Measurements from ENCODE around the gene OR51B4. TPM values are rescaled to one million over a fixed set of nuclear protein-coding genes. Genes with fewer than 3 reads are reported as not detected.
"Not testable (repeated sequence)": the region's sequence is repeated elsewhere in the genome, so short reads cannot be mapped to it uniquely, and the experiment has no call there.

The OR51B4 gene
- polyA plus RNA-seq, 1 donor (not counting 4 experiments of a cell fraction or from before 2014, with no cell fraction given): not detected

DNA sequence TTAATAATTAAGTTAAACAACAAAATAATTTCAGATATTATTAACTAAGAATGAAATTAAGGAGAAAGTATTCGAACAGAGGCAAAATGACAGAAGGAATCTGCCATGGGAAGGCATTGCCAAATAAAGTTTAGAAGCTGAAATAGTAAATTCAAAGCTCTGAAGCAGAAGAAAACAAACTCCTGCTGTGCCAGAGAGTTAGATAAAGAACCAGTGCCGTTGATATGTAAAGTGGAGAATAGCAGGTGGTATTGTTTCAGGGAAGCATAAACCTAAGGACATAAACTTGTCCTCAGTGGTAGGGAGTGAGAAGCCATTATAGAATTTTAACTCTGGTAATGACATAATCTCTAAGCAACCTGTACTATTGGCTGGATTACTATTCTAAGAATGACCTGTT lies 44.5 kb downstream of the OR51B4 start:
- Histone ChIP-seq H3K27ac (ENCODE audit: control insufficient read depth, insufficient read depth, low read length) (no peak overlapping the region), H3K4me3 (ENCODE audit: control insufficient read depth in 2 of 3, extremely low read depth in 1 of 3, insufficient read depth in 2 of 3, low read depth in 1 of 3, low read length in 3 of 3) (no peak overlapping the region), H3K36me3 (ENCODE audit: control insufficient read depth in 2 of 2, extremely low read depth in 1 of 2, insufficient read depth in 2 of 2, low read length in 2 of 2) (no peaks in the 10 kb centered on the region), H2AFZ (ENCODE audit: control insufficient read depth, low read length) (no peak overlapping the region), H3K9ac (ENCODE audit: control insufficient read depth, extremely low read depth, insufficient read depth, low read length) (no peak overlapping the region), H3K4me2 (ENCODE audit: control insufficient read depth, extremely low read depth, insufficient read depth, low read depth, low read length) (no peak overlapping the region), H3K9me3 (ENCODE audit: control insufficient read depth, low read depth, low read length) (no peaks in the 10 kb centered on the region), H3K4me1 (ENCODE audit: control insufficient read depth, extremely low read depth, insufficient read depth, low read length) (no peaks in the 10 kb centered on the region), H4K20me1 (ENCODE audit: control insufficient read depth, extremely low read depth, insufficient read depth, low read length) (no peaks in the 10 kb centered on the region), H3K27me3 (ENCODE audit: control insufficient read depth, extremely low read depth, insufficient read depth, low read length) (no peaks in the 10 kb centered on the region), H3K9me1 (ENCODE audit: control insufficient read depth, extremely low read depth, insufficient read depth, low read length) (no peaks in the 10 kb centered on the region), H3K79me2 (ENCODE audit: control insufficient read depth, insufficient read depth, low read length) (no peaks in the 10 kb centered on the region)
- DNase-seq (ENCODE audit: low read depth, low spot score) (no peak), FAIRE-seq (no peak)
- no peak for TF ChIP-seq EZH2 (IDR thresholded peaks at IDR 0.05; ENCODE audit: low read length)
- TF ChIP-seq, protein P1, sequence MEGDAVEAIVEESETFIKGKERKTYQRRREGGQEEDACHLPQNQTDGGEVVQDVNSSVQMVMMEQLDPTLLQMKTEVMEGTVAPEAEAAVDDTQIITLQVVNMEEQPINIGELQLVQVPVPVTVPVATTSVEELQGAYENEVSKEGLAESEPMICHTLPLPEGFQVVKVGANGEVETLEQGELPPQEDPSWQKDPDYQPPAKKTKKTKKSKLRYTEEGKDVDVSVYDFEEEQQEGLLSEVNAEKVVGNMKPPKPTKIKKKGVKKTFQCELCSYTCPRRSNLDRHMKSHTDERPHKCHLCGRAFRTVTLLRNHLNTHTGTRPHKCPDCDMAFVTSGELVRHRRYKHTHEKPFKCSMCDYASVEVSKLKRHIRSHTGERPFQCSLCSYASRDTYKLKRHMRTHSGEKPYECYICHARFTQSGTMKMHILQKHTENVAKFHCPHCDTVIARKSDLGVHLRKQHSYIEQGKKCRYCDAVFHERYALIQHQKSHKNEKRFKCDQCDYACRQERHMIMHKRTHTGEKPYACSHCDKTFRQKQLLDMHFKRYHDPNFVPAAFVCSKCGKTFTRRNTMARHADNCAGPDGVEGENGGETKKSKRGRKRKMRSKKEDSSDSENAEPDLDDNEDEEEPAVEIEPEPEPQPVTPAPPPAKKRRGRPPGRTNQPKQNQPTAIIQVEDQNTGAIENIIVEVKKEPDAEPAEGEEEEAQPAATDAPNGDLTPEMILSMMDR (optimal IDR thresholded peaks at IDR 0.05 in 1 of 3, IDR thresholded peaks at IDR 0.05 in 1 of 3, conservative IDR thresholded peaks at IDR 0.05 in 1 of 3; ENCODE audit: extremely low read depth in 1 of 3, insufficient read depth in 2 of 3, low read length in 3 of 3): no peak
- dilution Hi-C loops (cut with MboI; ENCODE audit: extremely low pct_ligation_motif_present, low sequenced_read_pairs): no loop called here

DNA sequence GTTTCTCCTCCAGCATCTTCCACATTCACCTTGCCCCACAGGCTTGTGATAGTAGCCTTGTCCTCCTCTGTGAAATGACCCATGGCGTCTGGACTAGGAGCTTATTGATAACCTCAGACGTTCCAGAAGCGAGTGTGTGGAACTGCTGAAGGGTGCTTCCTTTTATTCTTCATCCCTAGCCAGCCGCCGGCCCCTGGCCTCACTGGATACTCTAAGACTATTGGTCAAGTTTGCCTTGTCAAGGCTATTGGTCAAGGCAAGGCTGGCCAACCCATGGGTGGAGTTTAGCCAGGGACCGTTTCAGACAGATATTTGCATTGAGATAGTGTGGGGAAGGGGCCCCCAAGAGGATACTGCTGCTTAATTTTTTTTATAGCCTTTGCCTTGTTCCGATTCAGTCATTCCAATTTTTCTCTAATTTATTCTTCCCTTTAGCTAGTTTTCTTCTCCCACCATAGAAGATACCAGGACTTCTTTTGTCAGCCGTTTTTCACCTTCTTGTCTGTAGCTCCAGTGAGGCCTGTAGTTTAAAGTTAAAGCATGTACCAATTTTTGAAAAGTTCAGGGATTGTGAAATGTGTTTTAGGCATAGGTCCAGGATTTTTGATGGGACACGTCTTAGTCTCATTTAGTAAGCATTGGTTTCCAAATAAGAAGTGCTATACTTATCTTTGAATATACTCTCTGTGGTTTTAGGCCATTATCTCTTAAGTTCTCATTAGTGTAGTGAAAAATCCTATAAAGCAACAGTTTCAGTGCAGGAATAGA lies 46.9 kb downstream of the OR51B4 start, which contains the start of gene HBG2:
HBG2 (minus strand) TSS at position 136 of the 768 bp plus-strand sequence; CDS start at position 83, 53 bp downstream.
- H3K4me2 ChIP-seq (ENCODE audit: control insufficient read depth, extremely low read depth, insufficient read depth, low read depth, low read length); H3K4me3 ChIP-seq (ENCODE audit: control insufficient read depth in 2 of 3, extremely low read depth in 1 of 3, insufficient read depth in 2 of 3, low read depth in 1 of 3, low read length in 3 of 3); H3K27me3 ChIP-seq (ENCODE audit: control insufficient read depth, extremely low read depth, insufficient read depth, low read length); H3K79me2 ChIP-seq (ENCODE audit: control insufficient read depth, insufficient read depth, low read length); H2AFZ ChIP-seq (ENCODE audit: control insufficient read depth, low read length); FAIRE-seq; H3K9ac ChIP-seq (ENCODE audit: control insufficient read depth, extremely low read depth, insufficient read depth, low read length); H3K4me1 ChIP-seq (ENCODE audit: control insufficient read depth, extremely low read depth, insufficient read depth, low read length); H3K27ac ChIP-seq (ENCODE audit: control insufficient read depth, insufficient read depth, low read length); H3K9me3 ChIP-seq (ENCODE audit: control insufficient read depth, low read depth, low read length); H3K9me1 ChIP-seq (ENCODE audit: control insufficient read depth, extremely low read depth, insufficient read depth, low read length); H4K20me1 ChIP-seq (ENCODE audit: control insufficient read depth, extremely low read depth, insufficient read depth, low read length); DNase-seq (ENCODE audit: low read depth, low spot score); dilution Hi-C loops (cut with MboI; ENCODE audit: extremely low pct_ligation_motif_present, low sequenced_read_pairs); H3K36me3 ChIP-seq (ENCODE audit: control insufficient read depth in 2 of 2, extremely low read depth in 1 of 2, insufficient read depth in 2 of 2, low read length in 2 of 2): not testable (repeated sequence)

DNA sequence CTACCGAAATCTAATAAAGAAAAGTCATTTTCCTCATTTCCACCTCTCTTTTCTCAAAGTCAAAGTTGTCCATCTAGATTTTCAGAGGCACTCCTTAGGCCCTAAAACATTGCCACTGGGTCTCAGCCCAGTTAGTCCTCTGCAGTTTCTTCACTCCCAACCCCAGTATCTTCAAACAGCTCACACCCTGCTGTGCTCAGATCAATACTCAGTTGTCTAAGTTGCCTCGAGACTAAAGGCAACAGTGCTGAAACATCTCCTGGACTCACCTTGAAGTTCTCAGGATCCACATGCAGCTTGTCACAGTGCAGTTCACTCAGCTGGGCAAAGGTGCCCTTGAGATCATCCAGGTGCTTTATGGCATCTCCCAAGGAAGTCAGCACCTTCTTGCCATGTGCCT lies 47.7 kb downstream of the OR51B4 start:
- FAIRE-seq; H3K4me1 ChIP-seq (ENCODE audit: control insufficient read depth, extremely low read depth, insufficient read depth, low read length); H3K36me3 ChIP-seq (ENCODE audit: control insufficient read depth in 2 of 2, extremely low read depth in 1 of 2, insufficient read depth in 2 of 2, low read length in 2 of 2); H2AFZ ChIP-seq (ENCODE audit: control insufficient read depth, low read length); H4K20me1 ChIP-seq (ENCODE audit: control insufficient read depth, extremely low read depth, insufficient read depth, low read length); H3K27me3 ChIP-seq (ENCODE audit: control insufficient read depth, extremely low read depth, insufficient read depth, low read length); DNase-seq (ENCODE audit: low read depth, low spot score); H3K9me3 ChIP-seq (ENCODE audit: control insufficient read depth, low read depth, low read length); H3K79me2 ChIP-seq (ENCODE audit: control insufficient read depth, insufficient read depth, low read length); H3K4me3 ChIP-seq (ENCODE audit: control insufficient read depth in 2 of 3, extremely low read depth in 1 of 3, insufficient read depth in 2 of 3, low read depth in 1 of 3, low read length in 3 of 3); H3K4me2 ChIP-seq (ENCODE audit: control insufficient read depth, extremely low read depth, insufficient read depth, low read depth, low read length); H3K9me1 ChIP-seq (ENCODE audit: control insufficient read depth, extremely low read depth, insufficient read depth, low read length); H3K27ac ChIP-seq (ENCODE audit: control insufficient read depth, insufficient read depth, low read length); H3K9ac ChIP-seq (ENCODE audit: control insufficient read depth, extremely low read depth, insufficient read depth, low read length); dilution Hi-C loops (cut with MboI; ENCODE audit: extremely low pct_ligation_motif_present, low sequenced_read_pairs): not testable (repeated sequence)

- not testable (repeated sequence) for FAIRE-seq
Measured at GRCh38 chr11:5253440-5253839, 48.3 kb downstream of the OR51B4 start.

More at GRCh38 chr11:5253440-5253839, 48.3 kb downstream of the OR51B4 start:
- H3K4me1 ChIP-seq (ENCODE audit: control insufficient read depth, extremely low read depth, insufficient read depth, low read length); H3K79me2 ChIP-seq (ENCODE audit: control insufficient read depth, insufficient read depth, low read length); dilution Hi-C loops (cut with MboI; ENCODE audit: extremely low pct_ligation_motif_present, low sequenced_read_pairs); H3K9ac ChIP-seq (ENCODE audit: control insufficient read depth, extremely low read depth, insufficient read depth, low read length); DNase-seq (ENCODE audit: low read depth, low spot score); H3K4me2 ChIP-seq (ENCODE audit: control insufficient read depth, extremely low read depth, insufficient read depth, low read depth, low read length); H3K4me3 ChIP-seq (ENCODE audit: control insufficient read depth in 2 of 3, extremely low read depth in 1 of 3, insufficient read depth in 2 of 3, low read depth in 1 of 3, low read length in 3 of 3); H3K36me3 ChIP-seq (ENCODE audit: control insufficient read depth in 2 of 2, extremely low read depth in 1 of 2, insufficient read depth in 2 of 2, low read length in 2 of 2); H4K20me1 ChIP-seq (ENCODE audit: control insufficient read depth, extremely low read depth, insufficient read depth, low read length); H3K9me1 ChIP-seq (ENCODE audit: control insufficient read depth, extremely low read depth, insufficient read depth, low read length); H3K27ac ChIP-seq (ENCODE audit: control insufficient read depth, insufficient read depth, low read length); H2AFZ ChIP-seq (ENCODE audit: control insufficient read depth, low read length); H3K27me3 ChIP-seq (ENCODE audit: control insufficient read depth, extremely low read depth, insufficient read depth, low read length); H3K9me3 ChIP-seq (ENCODE audit: control insufficient read depth, low read depth, low read length): not testable (repeated sequence)
